Activated CD8-positive, alpha-beta memory T cell treated with anti-CD3 and anti-CD28 coated beads for 1 hour (primary cell): ENCODE measurements around the gene RGS7.
"Not testable (repeated sequence)": the region's sequence is repeated elsewhere in the genome, so short reads cannot be mapped to it uniquely, and the experiment has no call there.

Experiments used
- DNase-seq, 2 donors: peaks; one replicate each; pipeline ENCODE4 v3.0.0-alpha.2; 2020; ENCODE audit warnings: low read depth in 1 of 2; ENCODE audit errors: extremely low read depth in 1 of 2

RGS7 gene

GRCh38 chr1:240804475-240804874 lies 552.5 kb downstream of the RGS7 start:
- no peak for DNase-seq

- no peak for DNase-seq
These were observed 553.9 kb downstream of the RGS7 start for GRCh38 chr1:240803151-240803550.

GRCh38 chr1:240802271-240802670 lies 554.7 kb downstream of the RGS7 start:
- DNase-seq: no peak

GRCh38 chr1:240801442-240801841 lies 555.6 kb downstream of the RGS7 start:
- DNase-seq: no peak

- DNase-seq: no peak
These were observed 556.7 kb downstream of the RGS7 start for GRCh38 chr1:240800291-240800690.

- no peak for DNase-seq
These were observed 560.0 kb downstream of the RGS7 start for GRCh38 chr1:240797050-240797449.

- no peak for DNase-seq
These were observed 562.8 kb downstream of the RGS7 start for GRCh38 chr1:240794046-240794843.

- DNase-seq: no peak
These were observed 564.0 kb downstream of the RGS7 start for GRCh38 chr1:240792915-240793529.

GRCh38 chr1:240790856-240791255 lies 566.1 kb downstream of the RGS7 start:
- DNase-seq: no peak

GRCh38 chr1:240786880-240787279 lies 570.1 kb downstream of the RGS7 start:
- DNase-seq: no peak

GRCh38 chr1:240784776-240785175 lies 572.2 kb downstream of the RGS7 start:
- no peak for DNase-seq

GRCh38 chr1:240783728-240784137 lies 573.3 kb downstream of the RGS7 start:
- not testable (repeated sequence) for DNase-seq

GRCh38 chr1:240776237-240776636 lies 580.8 kb downstream of the RGS7 start:
- no peak for DNase-seq

- DNase-seq: no peak
These were observed 584.9 kb downstream of the RGS7 start for GRCh38 chr1:240772131-240772530.

- no peak for DNase-seq
These were observed 585.6 kb downstream of the RGS7 start for GRCh38 chr1:240771450-240771849.

- DNase-seq: no peak
These were observed 588.0 kb downstream of the RGS7 start for GRCh38 chr1:240768979-240769378.

GRCh38 chr1:240766831-240767230 lies 590.2 kb downstream of the RGS7 start:
- no peak for DNase-seq

- no peak for DNase-seq
These were observed 591.2 kb downstream of the RGS7 start for GRCh38 chr1:240765732-240766363.

GRCh38 chr1:240763771-240764170 lies 593.2 kb downstream of the RGS7 start:
- DNase-seq: no peak

- not testable (repeated sequence) for DNase-seq
These were observed 593.9 kb downstream of the RGS7 start for GRCh38 chr1:240763095-240763494.

- not testable (repeated sequence) for DNase-seq
These were observed 594.5 kb downstream of the RGS7 start for GRCh38 chr1:240762471-240762987.

- DNase-seq: not testable (repeated sequence)
These were observed 598.2 kb downstream of the RGS7 start for GRCh38 chr1:240758777-240759176.
